HUES64 (cell line): ENCODE measurements around the gene DMKN.

ENCODE experiments used
- H3K27ac ChIP-seq: 2 replicates; pipeline ENCODE4 v1.7.0; 2013; ENCODE audit warnings: low read depth, low read length, inconsistent platforms
- H3K27me3 ChIP-seq: 2 replicates; pipeline ENCODE4 v1.6.1; 2013; ENCODE audit warnings: mild to moderate bottlenecking, low read length; ENCODE audit not compliant: insufficient read depth
- H3K36me3 ChIP-seq: 2 replicates; pipeline ENCODE4 v1.6.1; 2013; ENCODE audit warnings: mild to moderate bottlenecking, low read length; ENCODE audit not compliant: insufficient read depth
- H3K4me1 ChIP-seq: 2 replicates; pipeline ENCODE4 v1.6.1; 2013; ENCODE audit warnings: mild to moderate bottlenecking, low read length, moderate library complexity; ENCODE audit not compliant: insufficient read depth
- H3K4me3 ChIP-seq: 2 replicates; pipeline ENCODE4 v1.5.1; 2013; ENCODE audit warnings: mild to moderate bottlenecking, low read length, moderate library complexity
- H3K9ac ChIP-seq: 2 replicates; pipeline ENCODE4 v1.6.1; 2013; ENCODE audit warnings: mild to moderate bottlenecking, low read depth, low read length
- H3K9me3 ChIP-seq: 2 replicates; pipeline ENCODE4 v1.6.1; 2013; ENCODE audit warnings: low read depth, low read length; ENCODE audit not compliant: insufficient read depth
- WGBS: fragments of 150-250, 120-280 bp; methylation state at CpG from one replicate; pipeline ENCODE4 v1.1.7; 2013; ENCODE audit warnings: missing lambda C conversion rate; 5-methylcytosine and 5-hydroxymethylcytosine counted together

Gene DMKN

GRCh38 chr19:35458731-35459391 is 54.6 kb downstream of the DMKN start:
- WGBS = 83% methylated on average over 9 of the region's 10 CpGs
- Histone ChIP-seq H3K4me3 (no peak overlapping the region), H3K4me1 (no peaks in the 10 kb centered on the region), H3K27me3 (no peaks in the 10 kb centered on the region), H3K27ac (no peak overlapping the region), H3K9ac (no peak overlapping the region), H3K36me3 (no peaks in the 10 kb centered on the region), H3K9me3 (no peaks in the 10 kb centered on the region)

- H3K27me3 ChIP-seq = no peaks in the 10 kb centered on the region
- H3K27ac ChIP-seq = no peak overlapping the region
- no peaks in the 10 kb centered on the region for H3K36me3 ChIP-seq
- H3K4me1 ChIP-seq = no peaks in the 10 kb centered on the region
- 85% methylated on average over 1 of the region's 1 CpG for WGBS
- H3K9me3 ChIP-seq = no peaks in the 10 kb centered on the region
- no peak overlapping the region for H3K4me3 ChIP-seq
- no peak overlapping the region for H3K9ac ChIP-seq
Measured at GRCh38 chr19:35458192-35458591, 55.3 kb downstream of the DMKN start.

GRCh38 chr19:35457173-35457572 is 56.3 kb downstream of the DMKN start:
- Histone ChIP-seq H3K27ac (no peak overlapping the region), H3K4me3 (no peak overlapping the region), H3K9ac (no peak overlapping the region), H3K36me3 (no peaks in the 10 kb centered on the region), H3K4me1 (no peaks in the 10 kb centered on the region), H3K27me3 (no peaks in the 10 kb centered on the region), H3K9me3 (no peaks in the 10 kb centered on the region)
- 94% methylated on average over 5 of the region's 5 CpGs for WGBS

- no peaks in the 10 kb centered on the region for H3K4me1 ChIP-seq
- H3K27me3 ChIP-seq = no peaks in the 10 kb centered on the region
- H3K36me3 ChIP-seq = no peaks in the 10 kb centered on the region
- 90% methylated on average over 3 of the region's 3 CpGs for WGBS
- H3K4me3 ChIP-seq = no peak overlapping the region
- no peak overlapping the region for H3K9ac ChIP-seq
- H3K9me3 ChIP-seq = no peaks in the 10 kb centered on the region
- no peak overlapping the region for H3K27ac ChIP-seq
Measured at GRCh38 chr19:35455616-35456201, 57.7 kb downstream of the DMKN start.

- no peaks in the 10 kb centered on the region for H3K27me3 ChIP-seq
- no peak overlapping the region for H3K27ac ChIP-seq
- WGBS = 97% methylated on average over 2 of the region's 2 CpGs
- H3K4me3 ChIP-seq = no peak overlapping the region
- H3K36me3 ChIP-seq = no peaks in the 10 kb centered on the region
- no peak overlapping the region for H3K9ac ChIP-seq
- no peaks in the 10 kb centered on the region for H3K4me1 ChIP-seq
- no peaks in the 10 kb centered on the region for H3K9me3 ChIP-seq
Measured at GRCh38 chr19:35454663-35455062, 58.8 kb downstream of the DMKN start.

GRCh38 chr19:35451338-35452096 is 61.9 kb downstream of the DMKN start:
- Histone ChIP-seq H3K4me1 (no peaks in the 10 kb centered on the region), H3K36me3 (no peaks in the 10 kb centered on the region), H3K9ac (no peak overlapping the region), H3K27me3 (no peaks in the 10 kb centered on the region), H3K4me3 (no peak overlapping the region), H3K9me3 (no peaks in the 10 kb centered on the region), H3K27ac (no peak overlapping the region)
- WGBS = 95% methylated on average over 7 of the region's 7 CpGs

- H3K4me1 ChIP-seq = no peaks in the 10 kb centered on the region
- no peak overlapping the region for H3K4me3 ChIP-seq
- no peak overlapping the region for H3K9ac ChIP-seq
- no peaks in the 10 kb centered on the region for H3K27me3 ChIP-seq
- H3K36me3 ChIP-seq = no peaks in the 10 kb centered on the region
- no peaks in the 10 kb centered on the region for H3K9me3 ChIP-seq
- 93% methylated on average over 27 of the region's 27 CpGs for WGBS
- no peak overlapping the region for H3K27ac ChIP-seq
Measured at GRCh38 chr19:35449359-35450043, 63.9 kb downstream of the DMKN start.

- WGBS = 88% methylated on average over 12 of the region's 12 CpGs
- H3K9ac ChIP-seq = no peak within 1 kb of the TSS
- no peaks in the 10 kb centered on the region for H3K9me3 ChIP-seq
- H3K27ac ChIP-seq = no peak within 1 kb of the TSS
- no peak within 1 kb of the TSS for H3K4me3 ChIP-seq
- H3K27me3 ChIP-seq = no peaks in the 10 kb centered on the region
- no peaks in the 10 kb centered on the region for H3K36me3 ChIP-seq
- H3K4me1 ChIP-seq = no peaks in the 10 kb centered on the region
Measured at GRCh38 chr19:35447606-35448469, 65.6 kb downstream of the DMKN start, which contains the start of gene FFAR2. Gene FFAR2, plus strand, starts transcription at chr19:35448257. Its CDS starts 1,458 bp downstream, at chr19:35449715.
